Amniotic stem cell (primary cell): ENCODE data around the gene PDE9A.

Experiments
- DNase-seq: peaks from one replicate; lab custom pipeline; 2025; lab: John Stamatoyannopoulos, UW

PDE9A gene

DNA sequence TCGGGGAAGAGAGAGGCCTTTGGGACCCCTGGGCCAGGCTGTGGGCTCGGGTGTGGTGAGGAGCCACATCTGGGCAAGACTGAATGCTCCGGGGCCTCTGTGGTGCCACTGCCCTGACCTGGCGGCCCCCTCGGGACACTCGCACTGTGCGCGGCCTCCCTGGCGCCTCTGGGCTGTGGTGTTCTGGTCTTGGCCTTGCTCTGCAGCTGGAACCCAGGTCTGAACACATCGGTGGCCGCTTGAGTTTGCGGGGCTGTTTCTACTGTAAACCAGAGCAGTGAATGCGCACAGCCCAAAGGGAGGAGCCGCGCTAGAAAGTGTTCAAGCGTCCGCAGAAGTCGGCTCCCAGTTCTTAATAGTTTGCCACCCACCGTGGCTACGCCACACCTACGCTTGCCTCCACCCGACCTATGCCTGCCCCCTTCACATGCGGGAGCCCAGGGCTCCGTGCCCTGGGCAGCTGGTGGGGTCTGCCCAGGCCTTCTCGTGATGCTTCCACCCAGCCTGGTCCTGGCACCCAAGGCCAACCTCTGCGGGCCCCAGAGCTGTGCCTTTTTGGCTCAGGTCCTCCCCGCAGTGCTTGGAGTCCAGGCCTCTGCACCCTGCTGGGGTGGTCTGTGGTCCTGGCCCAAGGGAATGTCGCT is 4.4 kb downstream of the PDE9A start:
- no peak for DNase-seq

DNA sequence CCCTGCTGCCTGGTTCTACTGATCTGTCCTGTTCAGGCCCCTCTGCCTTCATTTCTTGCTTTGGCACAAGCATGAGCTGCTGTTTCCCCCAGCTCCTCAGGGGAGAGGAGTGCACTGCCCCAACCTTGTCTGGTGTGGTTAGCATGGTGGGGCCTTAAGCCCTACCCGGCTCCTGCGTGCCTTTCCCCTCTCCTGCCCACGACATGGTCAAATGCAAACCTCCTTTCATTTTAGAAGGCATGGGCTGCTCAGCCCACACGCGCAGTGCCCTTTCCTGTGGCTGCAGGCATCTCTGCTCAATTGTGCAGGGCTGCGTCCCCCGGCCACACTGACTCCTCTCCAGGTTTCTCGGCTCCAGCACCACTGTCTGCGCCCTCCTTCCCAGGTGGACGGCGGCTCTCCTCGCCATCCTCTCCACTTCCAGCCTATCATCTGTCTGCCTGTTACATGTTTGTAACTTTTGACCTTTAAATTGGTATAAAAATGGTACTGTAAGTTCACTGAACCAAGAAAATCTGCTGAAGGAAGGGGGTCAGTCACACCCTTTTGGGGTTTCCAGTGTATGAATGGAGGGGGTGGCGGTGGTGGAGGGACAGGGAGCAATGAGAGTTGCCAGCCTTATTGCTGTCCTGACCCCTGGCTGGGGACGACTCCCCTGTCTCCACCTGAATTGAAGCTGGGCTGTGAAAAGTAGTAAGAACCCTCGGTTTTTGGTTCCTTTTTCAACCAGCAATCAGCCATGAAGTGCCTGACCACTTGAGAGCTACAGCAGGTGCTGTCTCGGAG is 5.1 kb downstream of the PDE9A start:
- no peak for DNase-seq

DNA sequence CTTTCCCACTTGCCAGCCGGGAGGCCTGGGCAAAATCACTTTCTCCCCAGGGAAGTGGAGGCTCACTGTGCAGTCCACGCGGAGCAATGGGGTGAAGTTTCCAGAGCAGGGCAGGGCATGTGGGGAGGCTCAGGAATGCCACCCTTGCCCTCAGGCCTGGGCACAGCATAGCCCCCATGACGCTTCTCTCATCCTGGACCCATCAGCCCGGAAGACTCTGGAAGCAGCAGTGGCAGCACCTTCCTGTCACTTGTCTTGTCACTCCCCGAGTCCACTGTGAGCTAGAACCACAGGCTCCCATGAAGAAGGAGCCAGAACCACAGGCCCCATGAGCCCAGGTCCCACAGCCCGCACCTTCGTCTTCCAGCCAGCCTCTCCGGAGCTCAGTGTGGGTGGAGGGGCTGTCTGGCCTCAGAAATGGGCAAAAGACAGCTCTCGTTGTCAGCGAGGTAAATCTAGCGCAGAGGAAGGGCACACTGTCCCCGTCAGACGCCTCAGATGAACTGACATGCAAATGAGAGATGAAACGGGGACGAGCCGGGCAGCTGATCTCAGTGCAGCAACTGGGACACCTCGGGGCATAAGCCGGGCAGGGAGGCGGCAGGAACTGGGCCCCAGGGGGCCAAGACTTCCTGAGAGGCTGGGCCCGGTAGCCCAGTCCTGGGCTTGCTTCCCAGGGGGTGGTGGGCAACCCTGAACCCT is 6.1 kb downstream of the PDE9A start:
- no peak for DNase-seq

DNA sequence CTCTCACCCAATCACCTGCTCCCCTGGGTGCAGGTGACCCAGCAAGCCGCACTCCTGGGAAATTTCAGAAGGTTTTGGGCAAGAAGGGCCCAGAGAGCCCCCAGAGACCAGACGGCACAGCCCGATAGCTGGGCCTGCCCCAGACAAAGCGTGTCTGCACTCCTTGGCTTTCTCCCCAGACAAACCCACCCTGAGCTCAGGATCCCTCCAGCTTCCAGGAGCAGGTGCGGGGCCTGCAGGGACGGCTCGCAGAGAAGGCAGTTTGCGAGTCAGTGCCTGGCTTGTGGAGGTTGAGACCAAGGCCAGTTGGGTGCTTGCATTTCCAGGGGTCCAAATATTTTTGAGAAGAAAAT is 6.7 kb downstream of the PDE9A start:
- no peak for DNase-seq

DNA sequence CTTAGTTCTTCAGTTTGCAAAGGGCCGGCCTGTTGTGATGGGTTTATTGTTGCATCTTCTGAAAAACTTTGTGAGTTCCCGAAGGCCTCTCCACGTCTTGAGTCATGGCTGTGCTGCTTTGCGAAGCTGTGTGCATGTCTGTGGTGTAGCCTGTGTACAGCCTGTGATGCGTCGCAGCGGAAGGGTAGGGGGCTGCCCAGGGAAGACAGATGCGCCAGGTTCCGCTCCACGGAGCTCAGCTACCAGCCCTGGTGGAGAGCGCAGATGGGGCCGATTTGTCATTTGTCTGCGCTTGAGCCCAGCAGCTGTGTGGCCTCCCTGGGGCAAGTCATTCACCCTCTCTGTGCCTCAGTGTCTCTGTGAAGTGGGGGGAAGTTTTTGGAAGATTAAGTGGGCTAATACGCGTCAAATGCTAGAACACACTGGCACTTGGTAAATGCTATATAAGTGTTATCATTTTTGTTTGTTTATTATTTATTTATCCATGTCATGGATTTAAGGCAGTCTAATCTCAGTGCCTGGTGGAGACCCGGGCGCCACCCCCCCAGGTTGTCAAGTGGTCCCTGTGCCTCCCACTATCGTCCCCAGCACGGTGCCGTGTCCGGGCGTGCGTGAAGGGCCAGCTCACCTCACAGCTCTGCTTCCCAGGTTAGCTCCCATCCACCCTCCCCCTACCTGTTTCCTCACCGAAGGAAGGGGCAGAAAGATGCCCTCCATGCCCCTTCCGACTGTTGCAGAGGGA is 8.4 kb downstream of the PDE9A start:
- DNase-seq, result no peak

DNA sequence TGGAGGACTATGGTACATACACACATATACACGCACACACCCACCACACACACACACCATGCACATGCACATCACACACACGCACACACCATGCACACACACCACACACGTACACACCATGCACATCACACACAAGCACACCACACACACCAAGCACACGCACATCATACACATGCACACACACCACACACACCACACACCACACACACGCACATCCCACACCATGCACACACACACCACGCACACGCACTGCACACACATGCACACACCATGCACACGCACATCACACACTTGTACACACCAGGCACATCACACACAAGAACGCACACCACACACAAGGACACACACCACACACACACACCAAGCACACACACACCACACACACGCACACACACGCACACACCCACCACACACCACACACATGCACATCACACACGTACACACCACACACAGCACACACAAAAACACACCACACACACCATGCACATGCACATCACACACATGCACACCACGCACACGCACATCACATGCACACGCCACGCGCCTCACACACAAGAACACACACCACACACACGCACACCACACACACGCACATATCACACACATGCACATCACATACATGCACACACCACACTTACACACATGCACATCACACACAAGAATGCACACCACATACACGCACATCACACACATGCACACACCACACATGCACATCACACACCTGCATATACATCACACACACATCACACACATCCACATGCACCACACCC is 9.2 kb downstream of the PDE9A start:
- no peak for DNase-seq

DNA sequence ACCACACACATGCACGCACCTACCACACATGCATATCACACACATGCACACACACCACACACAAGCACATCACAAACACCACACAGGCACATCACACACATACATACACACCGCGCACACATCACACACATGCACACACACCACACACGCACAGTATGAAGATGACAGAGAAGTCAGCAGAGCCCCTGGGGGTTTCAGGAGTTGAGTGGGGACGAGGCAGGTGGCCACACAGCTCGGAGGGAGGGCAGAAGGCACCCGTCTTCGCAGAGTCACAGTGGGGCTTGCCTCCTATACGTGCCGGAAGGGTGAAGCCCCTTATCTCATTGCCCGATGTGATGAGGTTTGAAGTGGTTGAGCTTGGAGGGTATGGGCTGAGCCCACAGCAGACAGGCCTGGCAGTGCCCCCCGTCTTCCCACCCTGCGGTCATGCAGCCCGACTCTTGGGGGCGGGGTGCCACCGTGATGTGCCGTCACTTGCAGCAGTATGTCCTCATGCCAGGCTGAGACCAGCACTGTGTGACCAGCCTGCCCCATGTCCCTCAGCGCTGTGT is 9.9 kb downstream of the PDE9A start:
- DNase-seq, result no peak

DNA sequence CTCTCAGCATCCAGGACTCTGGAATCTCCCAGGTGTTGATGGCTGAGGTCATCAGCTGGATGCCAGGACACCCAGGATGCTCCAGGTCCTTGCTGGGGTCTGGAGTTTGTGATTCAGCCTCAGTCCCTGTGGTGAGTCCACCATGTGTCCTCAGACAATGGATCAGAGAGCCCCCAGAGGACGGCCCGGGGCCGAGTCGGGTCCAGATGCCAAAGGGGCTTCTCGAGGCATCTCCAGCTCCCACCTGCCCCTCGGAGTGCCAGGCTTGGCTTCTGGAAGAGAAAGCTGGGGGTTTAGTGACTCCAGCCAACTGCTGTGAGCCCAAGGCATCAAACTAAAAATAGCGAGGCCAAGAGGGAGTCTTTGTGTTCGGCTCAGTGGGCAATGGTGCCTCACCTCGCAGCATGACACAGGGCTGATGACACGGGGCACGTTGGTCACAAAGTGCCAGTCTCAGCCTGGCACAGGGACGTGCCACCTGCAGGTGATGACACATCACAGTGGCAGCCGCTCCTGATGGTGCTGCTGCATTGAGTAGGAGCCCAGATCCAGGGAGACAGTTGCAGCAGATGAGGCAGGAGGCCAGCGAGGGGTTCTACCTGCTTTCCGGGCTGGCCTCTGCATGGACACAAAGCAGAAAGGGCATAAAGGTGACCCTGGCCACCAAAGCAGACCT is 10.6 kb downstream of the PDE9A start:
- no peak for DNase-seq

DNA sequence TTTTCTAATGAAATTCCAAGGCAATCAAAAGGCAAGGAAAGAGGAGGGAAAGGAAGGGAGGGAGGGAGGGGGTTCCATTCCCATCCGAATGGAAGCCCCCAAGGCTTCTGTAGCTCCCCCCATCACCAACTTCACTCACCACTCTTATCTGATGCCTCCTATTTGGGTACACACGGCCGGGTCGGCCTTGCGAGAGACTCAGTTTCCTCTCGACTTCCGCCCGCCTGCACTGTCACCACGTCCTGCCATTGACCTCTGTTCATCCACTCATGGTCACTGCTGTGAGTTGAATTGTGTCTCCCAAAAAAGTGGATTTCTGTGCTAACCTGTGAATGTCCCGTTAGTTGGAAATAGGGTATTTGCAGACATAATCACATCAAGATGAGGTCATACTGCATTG is 11.2 kb downstream of the PDE9A start:
- DNase-seq, result no peak

DNA sequence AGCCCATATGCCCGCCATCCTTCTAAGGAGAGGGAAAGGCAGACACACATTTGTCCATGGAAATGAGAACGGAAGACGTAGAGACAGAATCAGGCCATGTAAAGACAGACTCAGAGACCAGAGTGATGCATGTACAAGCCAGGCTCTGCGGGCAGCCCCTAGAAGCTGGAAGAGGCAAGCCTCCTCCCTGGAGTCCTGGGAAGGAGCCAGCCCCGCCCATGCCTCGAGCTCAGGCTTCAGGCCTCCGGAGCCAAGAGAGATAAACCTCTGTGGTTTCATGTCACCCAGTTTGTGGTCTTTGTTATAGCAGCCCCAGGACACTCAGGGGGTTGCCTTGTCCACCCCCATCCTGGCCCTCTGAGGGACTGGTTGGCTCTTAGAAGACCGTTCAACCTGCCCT is 11.6 kb downstream of the PDE9A start:
- no peak for DNase-seq

DNA sequence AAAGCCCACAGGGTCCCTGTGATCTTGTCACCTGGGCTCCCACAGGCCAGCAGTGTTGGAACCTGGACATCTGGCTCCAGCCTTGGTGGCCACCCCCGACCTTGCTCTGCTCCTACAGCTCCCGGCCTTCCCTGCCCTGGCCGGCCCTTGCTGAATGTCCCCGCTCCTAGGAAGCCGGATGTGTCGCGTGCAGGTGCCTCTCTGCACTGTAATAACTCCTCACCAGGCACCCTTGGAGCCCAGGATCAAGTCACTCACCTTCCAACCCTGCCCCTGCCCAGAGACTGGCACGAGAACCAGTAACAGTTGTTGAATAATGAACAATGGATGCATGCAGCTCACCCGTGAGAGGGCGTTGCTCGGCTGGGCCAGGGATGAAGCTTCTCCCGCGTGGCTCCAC is 12.1 kb downstream of the PDE9A start:
- DNase-seq, result no peak

DNA sequence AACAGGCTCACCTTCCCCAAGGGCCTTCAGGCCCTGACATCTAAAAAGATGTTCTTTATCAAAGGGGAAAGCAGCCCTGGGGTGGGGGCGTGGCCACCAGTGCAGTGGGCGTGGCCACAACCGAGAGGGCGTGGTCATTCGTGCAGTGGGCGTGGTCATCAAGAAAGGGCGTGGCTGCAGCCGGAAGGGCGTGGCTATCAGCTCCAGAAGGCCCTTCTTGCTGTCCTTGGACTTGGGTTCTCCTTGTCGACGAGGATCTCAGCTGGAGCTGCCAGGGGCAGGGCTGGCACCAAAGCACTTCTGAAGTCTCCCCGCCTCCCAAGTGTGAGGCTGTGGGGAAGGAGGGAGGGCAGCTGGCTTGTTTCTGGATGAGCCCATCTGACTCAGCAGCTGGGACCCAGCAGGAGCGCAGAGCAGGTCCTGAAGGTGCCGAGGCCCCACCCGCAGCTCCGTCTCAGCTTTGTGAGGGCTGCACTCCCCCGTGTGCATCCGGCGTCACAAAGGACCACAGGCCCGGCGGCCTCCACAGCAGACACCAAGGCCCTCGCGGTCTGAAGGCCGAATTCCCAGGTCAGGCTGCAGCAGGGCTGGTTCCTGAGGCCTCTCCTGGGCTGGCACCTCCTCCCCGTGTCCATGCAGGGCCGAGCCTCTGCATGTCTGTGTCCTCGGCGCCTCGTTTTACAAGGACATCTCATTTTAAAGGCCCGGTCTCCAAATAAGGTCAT is 12.8 kb downstream of the PDE9A start:
- DNase-seq, result no peak

DNA sequence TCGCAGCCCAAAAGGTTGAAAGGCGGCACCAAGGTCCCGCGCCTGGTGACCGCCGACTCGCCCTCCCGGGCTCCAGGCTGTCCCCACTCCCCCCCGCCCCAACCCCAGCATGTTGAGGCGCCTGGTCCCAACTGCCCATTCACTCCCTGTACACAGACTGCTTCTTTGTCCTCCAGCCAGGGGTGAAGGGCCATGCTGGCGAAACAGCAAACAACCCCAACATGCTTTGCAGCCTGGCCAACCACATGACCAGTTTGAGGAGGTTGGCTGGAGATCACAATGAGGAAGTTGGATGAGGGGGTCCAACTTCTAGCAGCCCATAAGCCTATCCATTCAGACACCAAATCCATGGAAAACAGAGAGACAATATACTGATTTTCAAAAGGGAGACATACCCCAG is 13.5 kb downstream of the PDE9A start:
- no peak for DNase-seq

DNA sequence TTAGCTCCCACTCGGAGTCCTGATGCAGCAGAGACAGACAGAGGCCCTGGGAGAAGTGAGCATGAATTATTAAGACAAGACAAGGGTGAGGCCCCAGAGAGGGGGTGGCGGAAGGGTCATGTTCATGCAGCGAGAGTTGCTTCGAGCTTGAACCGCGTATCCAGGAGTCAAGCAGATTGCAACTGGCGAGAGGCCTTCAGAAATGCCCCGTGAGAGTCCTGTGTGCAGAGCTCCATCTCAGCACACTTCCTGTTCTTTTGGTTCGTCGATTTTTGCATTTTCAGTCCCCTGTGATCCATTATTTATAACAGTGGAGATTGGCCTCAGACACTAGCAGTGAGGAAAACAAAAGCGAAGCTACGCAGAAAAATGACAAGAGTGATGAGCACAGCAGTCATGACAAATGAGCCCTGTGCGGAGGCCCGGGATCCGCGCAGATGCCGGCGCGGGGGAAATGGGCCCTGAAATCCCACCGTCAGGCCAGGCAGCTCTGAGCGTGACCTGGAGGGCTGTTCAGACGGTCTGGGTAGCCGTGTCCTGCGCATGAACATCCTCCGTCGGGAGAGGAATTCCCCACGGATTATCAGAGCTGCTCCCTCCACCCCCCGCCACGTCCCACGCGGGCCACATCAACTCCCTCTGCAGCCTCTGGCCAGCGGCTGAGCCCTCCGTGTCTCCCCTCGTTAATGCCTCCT is 15.0 kb downstream of the PDE9A start:
- DNase-seq, result no peak

DNA sequence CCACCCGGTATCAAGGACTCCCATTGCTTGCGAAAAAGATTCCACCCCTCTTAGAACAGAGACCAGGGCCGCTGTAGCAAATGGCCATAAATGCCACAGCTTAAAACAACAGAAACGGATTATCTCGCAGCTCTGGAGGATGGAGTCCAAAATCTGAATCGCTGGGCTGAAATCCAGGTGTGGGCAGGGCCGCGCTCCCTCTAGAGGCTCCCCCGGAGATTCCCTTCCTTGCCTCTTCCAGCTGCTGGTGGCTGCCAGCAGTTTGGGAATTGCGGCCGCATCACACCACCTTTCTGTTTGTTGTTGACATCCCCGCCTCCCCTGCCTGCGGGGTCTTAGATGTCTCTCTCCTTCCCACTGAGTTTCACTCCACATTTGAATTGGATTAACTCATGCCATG is 15.6 kb downstream of the PDE9A start:
- no peak for DNase-seq

DNA sequence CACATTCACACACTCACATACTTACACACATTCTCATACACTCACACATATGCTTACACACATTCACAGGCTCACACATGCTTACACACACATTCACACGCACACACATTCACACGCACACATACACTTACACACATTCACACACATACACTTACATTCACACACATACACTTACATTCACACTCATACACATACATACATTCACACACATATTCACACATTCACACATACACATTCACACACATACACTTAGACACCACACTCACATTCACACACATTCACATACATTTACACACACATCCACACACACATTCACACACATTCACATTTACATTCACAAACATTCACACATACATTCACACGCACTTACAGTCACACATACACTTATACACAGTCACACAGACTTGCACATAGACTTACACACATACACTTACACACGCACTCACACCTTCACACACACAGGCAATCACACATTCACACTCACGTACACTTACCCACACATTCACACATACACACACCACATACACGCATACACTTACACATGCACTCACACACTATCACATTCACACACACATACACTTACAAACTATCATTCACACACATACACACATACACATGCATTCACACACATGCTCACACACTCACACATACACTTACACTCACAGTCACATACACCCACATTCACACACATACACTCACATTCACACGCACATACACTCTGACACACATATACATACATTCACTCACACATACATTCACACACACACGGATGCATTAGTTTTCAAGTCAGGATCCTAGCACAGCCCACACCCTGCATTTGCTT is 16.8 kb downstream of the PDE9A start:
- DNase-seq, result no peak

DNA sequence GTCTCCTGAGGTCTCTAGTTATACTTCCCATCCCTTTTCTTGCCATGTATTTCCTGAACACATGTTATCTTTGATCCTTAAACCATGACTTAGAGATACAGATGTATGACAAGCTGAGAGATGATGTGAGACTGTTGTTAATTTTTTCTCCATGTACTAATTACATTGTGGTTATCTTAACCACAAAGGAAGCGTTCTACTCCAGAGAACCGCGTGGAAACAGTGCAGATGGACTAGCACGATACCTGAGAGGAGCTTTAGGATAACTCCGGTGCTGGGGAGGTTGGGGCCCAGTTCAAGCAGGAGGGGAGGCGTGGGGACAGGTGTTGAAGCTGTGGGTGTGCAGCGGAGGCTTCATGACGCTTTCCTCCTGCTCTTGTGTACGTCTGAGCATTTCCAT is 17.5 kb downstream of the PDE9A start:
- no peak for DNase-seq

DNA sequence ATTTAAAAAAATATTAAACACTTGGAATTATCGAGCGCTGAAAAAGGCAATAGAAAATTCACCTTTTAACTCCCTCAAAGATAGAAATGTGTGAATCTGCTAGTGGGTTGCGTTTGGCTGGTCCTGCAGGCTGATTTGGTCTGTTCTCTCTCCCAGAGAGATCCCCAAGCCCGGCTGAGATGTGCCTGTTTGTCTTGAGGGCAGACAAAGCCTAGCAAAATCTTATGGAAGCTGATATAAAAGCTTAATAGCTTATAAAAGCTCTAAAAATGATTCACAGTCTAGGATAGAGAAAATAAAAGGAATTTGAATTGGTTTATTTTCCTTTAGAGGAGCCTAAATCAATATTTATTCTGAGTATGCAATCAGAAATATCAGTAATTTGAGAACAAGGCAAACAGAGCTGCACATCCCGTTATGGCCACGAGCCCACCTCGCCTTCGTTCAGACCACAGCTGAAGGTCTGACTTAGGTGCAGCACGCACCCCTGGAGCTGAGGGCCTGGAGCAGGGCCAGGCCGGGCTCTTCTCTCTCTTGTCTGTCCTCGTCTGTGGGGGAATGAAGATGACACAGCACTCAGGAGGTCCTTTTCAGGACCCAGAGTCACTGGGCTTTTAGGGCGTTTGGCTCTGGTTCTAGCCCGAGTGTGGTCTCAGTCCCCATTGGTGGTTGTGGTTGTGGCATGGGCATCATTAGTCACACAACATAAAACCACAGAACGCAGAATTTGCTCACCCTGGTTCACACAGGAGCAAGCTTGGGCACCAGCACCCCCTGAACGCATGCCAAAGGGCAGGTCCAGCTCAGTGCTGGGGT is 18.6 kb downstream of the PDE9A start:
- no peak for DNase-seq
